GM18873 (cell line): ENCODE results near the gene AADAC.
"Not testable (repeated sequence)": the region's sequence is repeated elsewhere in the genome, so short reads cannot be mapped to it uniquely, and the experiment has no call there.

ENCODE experiments used
- ATAC-seq: cut with Tn5 transposase; IDR thresholded peaks from one replicate; pipeline ENCODE4 v1.9.1; 2021; ENCODE audit warnings: mild to moderate bottlenecking, moderate library complexity, moderate number of reproducible peaks; ENCODE audit not compliant: unreplicated experiment, low FRiP score

AADAC gene

DNA sequence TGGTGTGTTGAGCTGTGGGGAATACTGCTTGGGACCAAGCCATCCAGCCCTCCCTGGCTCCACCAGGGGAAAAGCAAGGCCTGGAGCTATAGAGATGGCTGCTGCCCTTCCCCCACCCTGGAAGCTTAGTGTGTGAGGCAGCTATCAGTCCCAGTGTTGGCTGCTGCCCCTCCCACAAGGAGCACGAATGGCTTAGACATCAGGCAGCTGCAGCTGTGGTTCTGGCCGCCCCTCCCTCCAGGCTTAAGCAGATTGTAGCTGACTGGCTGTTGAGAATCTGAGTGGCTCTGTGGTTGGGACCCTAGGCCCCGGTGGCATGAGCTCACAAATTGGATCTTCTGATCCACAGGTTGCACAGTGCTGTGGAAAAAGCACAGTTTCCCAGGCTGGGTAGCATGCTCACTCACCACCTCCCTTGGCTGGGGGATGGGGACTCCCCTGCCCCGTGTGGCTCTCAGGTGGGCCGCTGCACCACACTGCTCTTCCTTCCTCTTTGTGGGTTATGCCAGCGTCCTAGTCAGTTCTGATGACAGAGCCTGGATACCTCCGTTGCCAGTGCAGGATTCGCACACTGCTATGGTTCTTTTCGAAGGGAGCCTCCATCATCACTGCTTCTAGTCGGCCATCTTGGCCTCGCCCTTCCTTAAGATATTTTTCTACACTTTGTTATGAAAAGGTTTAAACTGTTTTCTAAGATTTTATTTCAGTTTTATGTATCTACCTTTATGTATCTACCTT lies 38.3 kb downstream of the AADAC start:
- no peak for ATAC-seq

DNA sequence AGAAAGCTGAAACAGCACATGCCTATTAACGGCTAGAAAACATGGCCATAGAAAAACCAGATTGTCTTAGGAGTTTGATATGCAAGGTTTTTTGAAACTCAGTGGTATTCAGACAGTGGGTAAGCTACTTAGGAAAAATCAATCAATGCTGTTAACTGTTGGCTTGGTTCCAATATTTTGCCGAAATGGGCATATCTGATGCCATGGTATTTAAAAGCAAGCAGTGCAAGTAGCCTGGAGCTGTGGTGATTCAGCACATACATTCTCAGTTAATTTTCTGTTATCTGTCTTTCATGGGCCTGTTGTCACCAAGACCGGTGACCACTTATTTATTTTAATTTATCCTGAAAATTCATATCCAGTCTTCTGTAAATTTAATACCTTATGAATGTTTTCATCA lies 42.2 kb downstream of the AADAC start:
- ATAC-seq, result no peak

DNA sequence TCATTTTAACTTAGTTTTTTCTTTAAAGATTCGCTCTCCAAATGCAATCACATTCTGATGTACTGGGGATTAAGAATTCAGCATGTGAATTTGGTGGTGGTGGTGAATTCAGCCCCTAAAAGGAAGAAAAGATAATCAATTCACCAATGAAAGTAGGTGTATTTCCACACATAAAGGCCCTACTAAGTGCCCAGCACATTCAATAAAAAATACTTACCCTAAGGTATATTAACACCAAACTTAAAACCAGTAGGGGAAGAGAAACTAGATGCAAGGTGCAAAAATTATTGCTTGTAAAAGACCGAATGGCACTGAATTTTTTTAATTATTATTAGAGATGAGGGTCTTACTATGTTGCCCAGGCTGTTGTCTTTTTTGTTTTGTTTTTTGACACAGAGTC lies 42.7 kb downstream of the AADAC start:
- no peak for ATAC-seq

DNA sequence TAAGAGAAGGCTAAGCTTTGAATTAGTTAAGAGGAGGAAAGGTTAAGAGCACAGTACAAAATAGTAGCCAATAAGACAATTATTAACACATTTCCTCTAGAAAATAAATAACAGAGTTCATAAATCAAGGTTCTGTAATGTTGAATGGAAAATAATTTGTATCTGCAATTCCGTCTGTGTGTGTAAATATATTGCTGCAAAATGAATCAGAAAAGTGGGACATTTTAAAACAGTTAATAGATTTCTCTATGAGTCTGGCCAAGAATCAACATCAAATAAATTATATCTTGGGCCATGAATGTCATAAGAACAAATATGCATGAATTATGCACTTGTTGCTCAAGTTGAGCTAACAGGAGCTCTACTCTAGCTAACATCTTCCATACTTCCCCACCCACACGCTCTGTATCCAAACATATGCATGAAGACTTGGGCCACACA lies 45.3 kb downstream of the AADAC start:
- ATAC-seq, result no peak

DNA sequence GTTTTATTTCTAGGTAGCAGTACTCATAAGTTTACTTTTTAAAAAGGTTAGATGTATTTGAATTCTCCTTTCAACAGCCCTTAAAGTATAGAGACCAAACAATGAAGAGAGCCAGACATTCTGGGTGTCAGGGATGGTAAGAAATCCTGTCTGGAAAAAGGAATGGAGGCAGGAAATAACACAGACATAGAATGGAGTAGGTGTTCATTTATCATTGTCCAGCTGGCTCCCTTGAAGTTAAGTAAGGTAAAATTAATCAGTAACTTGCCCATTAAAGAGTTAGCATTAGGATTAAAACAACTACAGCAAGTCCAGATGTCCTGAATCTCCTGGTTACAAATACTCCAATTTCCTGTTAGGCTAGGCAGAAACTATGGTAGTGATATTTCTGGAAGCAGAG lies 46.0 kb downstream of the AADAC start:
- no peak for ATAC-seq

DNA sequence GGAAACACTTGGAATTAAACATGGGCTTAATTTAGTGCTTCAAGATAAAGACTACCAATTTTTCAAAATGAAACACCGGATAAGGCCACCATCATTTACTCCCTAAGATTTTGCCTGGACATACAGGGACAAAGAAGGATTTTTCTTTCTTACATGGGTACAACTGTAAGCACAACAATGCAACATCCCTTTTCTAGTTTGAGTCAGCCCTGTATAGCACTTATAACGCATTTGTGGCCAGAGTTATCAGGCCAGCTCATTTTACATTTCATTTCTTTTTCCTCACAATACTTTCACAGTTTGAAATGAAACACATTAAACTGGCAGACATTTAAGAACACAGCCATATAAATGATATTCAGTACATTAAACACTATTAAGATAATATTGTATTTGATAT lies 49.7 kb downstream of the AADAC start:
- ATAC-seq, result no peak

DNA sequence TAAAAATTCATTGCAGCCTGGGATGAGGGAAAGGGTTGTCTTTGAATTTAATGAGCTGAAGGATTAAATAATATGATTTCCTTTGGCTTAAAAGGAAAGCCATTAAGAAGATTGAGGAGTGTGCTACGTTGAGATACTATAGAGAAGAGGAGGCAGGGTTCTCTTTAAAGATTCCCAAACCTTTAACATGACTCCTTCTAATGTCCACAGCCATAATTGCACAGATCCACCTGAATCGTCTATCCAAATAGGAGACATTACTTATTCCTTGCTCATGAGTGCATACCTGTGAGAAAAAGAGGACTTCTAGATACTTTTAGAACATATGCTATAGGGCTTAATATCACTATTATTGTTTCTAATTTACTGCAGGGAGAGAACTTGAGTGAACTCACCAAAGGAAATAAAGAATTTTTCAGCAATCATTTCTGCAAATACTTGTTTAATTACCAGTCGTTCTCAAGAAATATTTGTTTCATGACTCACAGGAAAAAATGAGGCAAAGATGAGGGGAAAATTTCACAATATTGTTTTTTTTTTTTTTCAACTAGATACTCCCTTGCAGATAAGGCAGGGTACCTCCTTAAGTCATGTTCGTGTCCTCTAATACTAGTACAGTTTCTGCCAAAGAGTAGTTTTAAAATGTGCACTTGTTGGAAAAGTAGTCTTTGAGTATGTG lies 50.6 kb downstream of the AADAC start:
- no peak for ATAC-seq

DNA sequence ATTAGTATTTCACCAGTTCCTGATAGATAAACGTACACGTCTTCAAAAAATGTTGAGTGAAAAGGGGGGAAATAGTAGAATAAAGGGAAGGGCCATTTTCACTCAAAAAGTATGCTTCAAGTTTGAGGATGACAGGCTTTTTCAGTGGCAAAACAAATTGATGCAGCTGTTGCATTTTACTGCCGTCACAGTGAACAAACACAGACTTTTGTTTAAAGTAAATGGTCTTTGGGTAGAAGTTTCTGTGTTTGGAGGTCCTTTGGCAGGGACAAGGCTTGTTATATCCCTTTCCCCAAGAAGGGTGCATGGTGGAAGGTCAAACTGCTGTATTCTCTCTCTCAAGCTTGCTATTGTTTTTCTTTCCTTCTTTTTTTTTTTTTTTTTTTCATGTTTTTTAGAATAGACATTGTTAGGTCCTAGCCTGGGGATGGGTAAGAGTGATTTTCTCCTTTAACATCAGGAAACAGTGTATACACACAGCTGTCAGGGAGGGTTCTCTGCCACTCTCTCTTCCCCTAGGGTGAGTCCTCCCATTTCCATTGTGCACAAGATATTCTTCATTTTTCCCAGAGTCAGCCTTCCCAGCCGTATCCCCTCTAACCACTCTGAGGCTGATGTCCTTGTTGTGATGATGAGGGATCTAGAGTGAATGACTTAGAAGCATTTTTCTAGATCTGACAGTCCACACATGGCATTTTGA lies 52.9 kb downstream of the AADAC start:
- ATAC-seq, result no peak

DNA sequence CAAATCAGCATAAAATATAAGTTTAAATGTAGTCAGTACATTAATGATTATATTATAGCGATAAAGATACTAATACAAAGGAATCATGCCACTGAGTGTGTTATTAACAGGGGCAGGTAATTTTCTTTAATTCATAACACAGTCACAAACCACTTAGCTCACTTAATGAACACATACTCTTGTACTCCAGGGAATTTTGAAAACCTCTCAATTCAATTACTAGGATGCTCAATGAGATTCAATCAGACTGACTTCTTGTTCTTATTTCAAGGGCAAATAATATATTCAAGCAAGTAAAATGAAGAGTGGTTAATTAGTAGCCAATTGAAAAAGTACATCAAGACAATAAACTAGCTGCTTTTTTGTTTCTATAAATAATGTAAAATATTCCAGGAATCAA lies 53.8 kb downstream of the AADAC start:
- ATAC-seq, result no peak

DNA sequence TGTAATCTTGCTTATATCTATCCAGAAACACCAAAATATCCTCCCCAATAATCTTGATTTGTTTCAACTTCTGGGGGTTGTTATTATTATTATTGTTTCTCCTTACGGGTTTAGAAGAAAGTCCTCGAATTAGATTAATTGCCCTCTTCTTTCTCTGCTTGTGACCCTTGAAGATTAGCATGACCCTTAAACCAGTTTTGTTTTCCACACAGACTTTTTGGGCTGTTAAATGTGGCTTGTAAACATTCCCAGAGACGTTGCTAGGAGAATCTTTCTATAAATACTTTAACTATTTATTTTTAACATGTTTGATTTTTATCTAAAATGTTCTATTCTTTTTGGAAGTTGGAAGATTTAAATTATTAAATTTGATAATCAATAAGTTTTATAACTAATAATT lies 55.3 kb downstream of the AADAC start:
- ATAC-seq, result no peak

DNA sequence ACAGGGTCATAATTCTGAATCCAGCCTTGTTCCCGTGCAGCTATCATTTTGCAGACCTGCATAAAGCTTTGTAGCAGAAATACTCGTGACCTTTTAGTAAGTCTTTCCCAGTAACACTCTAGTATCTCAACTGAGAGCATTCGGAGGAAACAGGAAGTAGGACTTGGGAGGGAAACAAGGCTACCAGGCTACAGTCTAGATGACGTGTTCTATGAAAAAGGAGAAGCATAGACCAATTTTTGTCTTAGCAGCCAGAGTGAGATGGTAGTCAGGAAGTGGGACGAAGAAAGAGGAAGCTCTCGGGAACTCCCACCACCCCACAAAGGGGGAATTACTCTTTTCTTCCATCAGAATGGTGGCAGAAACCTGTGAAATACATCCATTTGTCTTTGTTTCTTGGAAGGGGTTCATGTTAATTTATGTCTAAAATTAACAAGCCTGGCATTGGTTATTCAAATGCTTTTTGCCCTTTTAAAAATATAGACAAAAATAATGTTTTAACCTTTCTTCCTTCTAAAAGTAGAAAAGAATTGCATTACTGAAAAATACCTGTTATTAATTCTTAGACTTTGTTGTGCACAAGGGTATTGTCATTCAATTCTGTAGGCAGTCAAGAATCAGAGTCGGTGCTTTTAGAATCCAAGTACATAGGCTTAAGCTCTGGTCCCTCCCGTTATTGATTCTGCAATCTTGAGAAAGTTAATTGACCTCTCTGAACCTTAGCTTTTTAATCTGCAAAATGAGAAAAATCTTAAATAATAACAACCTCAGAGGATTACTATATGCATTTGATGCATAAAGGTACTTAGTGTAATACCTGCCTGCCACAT lies 57.9 kb downstream of the AADAC start:
- ATAC-seq, result peak; percentile 73

DNA sequence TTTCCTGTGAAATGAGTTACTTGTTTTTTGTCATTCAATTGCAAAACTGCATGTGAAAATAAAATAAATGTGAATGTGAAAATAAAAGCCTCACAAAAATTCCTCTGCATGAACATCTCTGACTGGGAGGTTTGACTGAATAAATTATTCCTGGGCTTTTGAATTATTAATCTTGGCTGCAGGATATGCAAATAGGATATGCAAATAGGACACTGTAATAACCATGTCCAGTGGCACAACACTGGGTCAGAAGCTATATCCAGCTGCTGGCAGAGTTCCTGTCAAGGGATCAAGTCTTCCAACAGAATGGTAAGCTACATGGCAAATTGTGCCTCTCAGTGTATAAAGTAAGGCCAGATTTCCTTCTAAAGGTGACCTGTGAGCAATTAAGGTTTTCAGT lies 59.5 kb downstream of the AADAC start, which contains the start of gene SUCNR1:
Gene SUCNR1 (plus strand): TSS at position 246 of the 400 bp plus-strand sequence. CDS start 6,250 bp downstream, outside the sequence.
- no peak for ATAC-seq

DNA sequence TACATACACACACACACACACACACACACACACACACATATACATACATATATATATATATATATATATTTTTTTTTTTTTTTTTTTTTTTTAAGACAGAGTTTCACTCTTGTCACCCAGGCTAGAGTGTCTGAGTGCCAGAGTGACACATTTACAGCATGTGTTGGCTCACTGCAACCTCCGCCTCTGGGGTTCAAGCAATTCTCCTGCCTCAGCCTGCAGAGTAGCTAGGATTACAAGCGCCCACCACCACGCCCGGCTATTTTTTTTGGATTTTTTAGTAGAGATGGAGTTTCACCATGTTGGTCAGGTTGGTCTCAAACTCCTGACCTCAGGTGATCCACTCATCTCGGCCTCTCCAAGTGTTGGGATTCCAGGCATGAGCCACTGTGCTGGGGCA lies 60.2 kb downstream of the AADAC start:
- not testable (repeated sequence) for ATAC-seq

DNA sequence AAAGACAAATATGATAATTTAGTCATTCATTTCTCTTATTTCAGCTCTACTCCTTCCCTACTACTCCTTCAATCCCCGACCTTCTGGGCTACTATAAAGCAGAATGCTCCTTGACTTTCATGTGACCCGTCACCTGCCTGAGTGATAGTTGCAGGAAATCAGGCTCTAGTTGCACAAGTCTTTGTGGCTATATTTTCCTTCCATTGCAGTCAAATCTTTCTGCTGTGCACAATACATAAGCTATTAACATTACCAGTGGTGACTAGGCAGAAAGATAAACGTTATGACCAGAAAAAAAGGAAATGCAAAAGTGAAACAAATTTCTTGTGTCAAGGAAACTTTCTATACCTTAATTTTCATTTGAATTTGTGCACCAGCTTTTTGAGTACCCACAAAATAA lies 61.8 kb downstream of the AADAC start:
- peak; percentile 71 for ATAC-seq

DNA sequence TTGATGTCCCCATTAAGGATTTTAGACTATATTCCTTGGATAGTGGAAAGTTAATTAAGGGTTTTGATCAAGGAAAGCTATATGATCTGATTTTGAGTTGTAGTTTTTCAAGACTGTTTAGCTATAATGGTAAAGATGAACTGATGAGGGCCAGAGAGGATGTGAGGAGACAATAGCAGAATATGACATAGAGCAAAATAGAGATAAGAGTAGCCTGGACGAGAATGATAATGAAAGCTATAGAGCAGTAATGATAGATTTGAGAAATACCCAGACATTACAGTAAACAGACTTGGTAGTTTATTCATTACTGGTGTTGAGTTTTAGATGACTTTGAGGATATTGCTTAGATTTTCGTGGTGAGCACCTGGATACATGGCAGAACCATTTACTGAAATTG lies 63.4 kb downstream of the AADAC start:
- no peak for ATAC-seq
